ENCODE results near the gene PTCD1.
"Not testable (repeated sequence)": the region's sequence is repeated elsewhere in the genome, so short reads cannot be mapped to it uniquely, and the experiment has no call there.

GRCh38 chr7:99415513-99416127 lies 23.0 kb downstream of the PTCD1 start:
- not testable (repeated sequence) for TF ChIP-seq JUN (CRISPR knock-in tag; IDR thresholded peaks at IDR 0.05); CREB1 (CRISPR knock-in tag; IDR thresholded peaks at IDR 0.05); FOXK1 (CRISPR knock-in tag; IDR thresholded peaks at IDR 0.05); ESRRA (CRISPR knock-in tag; IDR thresholded peaks at IDR 0.05; ENCODE audit: borderline replicate concordance); ATF2 (CRISPR knock-in tag; IDR thresholded peaks at IDR 0.05; ENCODE audit: borderline replicate concordance, low read depth); ZNF671 (CRISPR knock-in tag; IDR thresholded peaks at IDR 0.05); ZNF425 (CRISPR knock-in tag; conservative IDR thresholded peaks at IDR 0.05); TEAD4 (CRISPR knock-in tag; IDR thresholded peaks at IDR 0.05); USF2 (CRISPR knock-in tag; IDR thresholded peaks at IDR 0.05); MLX (CRISPR knock-in tag; IDR thresholded peaks at IDR 0.05); ATF3 (CRISPR knock-in tag; conservative IDR thresholded peaks at IDR 0.05)
- TF ChIP-seq CTCF (IDR thresholded peaks at IDR 0.05): peak; percentile 47; the same call in 1 of the 2 replicates

Measured in WTC11 (cell line).